ENCODE measurements around the gene RAPGEF4.

DNA sequence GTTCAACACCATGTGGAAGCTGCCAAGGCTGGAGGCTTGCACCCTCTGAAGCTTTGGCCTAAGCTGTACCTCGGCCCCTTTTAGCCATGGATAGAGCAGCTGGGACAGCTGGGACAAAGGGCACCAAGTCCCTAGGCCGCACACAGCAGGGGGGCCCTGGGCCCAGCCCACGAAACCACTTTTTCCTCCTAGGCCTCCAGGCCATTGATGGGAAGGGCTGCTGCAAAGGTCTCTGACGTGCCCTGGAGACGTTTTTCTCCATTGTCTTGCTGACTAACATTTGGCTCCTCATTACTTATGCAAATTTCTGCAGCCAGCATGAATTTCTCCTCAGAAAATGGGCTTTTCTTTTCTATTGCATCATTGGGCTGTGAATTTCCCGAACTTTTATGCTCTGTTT, 13.7 kb downstream of the RAPGEF4 start:
- TF ChIP-seq CTCF (conservative IDR thresholded peaks at IDR 0.05; ENCODE audit: low read depth, low read length) (no peak), POLR2A (IDR thresholded peaks at IDR 0.05; ENCODE audit: low read depth, low read length) (no peak), MAZ (IDR thresholded peaks at IDR 0.05; ENCODE audit: borderline replicate concordance, low read depth, low read length) (no peak), MAFK (IDR thresholded peaks at IDR 0.05; ENCODE audit: low read depth, low read length) (no peak), RAD21 (IDR thresholded peaks at IDR 0.05; ENCODE audit: low read length) (no peak), RCOR1 (IDR thresholded peaks at IDR 0.05; ENCODE audit: insufficient replicate concordance, low read length) (no peak)

All from IMR-90 (cell line).